OCI-LY3 (cell line): ENCODE results near the gene CIP2A.

Experiments
- H2AFZ ChIP-seq: fragments of 200-600, 300-600 bp; shearing (Covaris generic); 2 replicates; pipeline ENCODE4 v1.6.0; 2014; ENCODE audit warnings: antibody characterized with exemption, low read depth, low read length
- H3K27ac ChIP-seq: fragments of 200-600, 300-600 bp; sonication (generic); 2 replicates; pipeline ENCODE4 v1.5.1; 2014; ENCODE audit warnings: mild to moderate bottlenecking, low read length, moderate library complexity, mixed read lengths
- H3K27me3 ChIP-seq: fragments of 200-600, 300-600 bp; sonication (generic); 2 replicates; pipeline ENCODE4 v1.6.1; 2014; ENCODE audit warnings: low read depth, low read length, mixed read lengths
- H3K36me3 ChIP-seq: fragments of 200-600, 300-600 bp; sonication (generic); replicated peaks from 2 replicates; pipeline ENCODE3; 2014; ENCODE audit warnings: low read depth, low read length, mixed read lengths
- H3K4me1 ChIP-seq: fragments of 300-600, 200-600 bp; sonication (generic); 2 replicates; pipeline ENCODE4 v1.6.1; 2014; ENCODE audit warnings: low read length, mixed read lengths
- H3K4me2 ChIP-seq: fragments of 200-600, 300-600 bp; sonication (generic); 2 replicates; pipeline ENCODE4 v1.6.1; 2014; ENCODE audit warnings: low read length, mixed read lengths
- H3K4me3 ChIP-seq: fragments of 300-600, 200-600 bp; sonication (generic); 2 replicates; pipeline ENCODE4 v1.5.1; 2014; ENCODE audit warnings: antibody characterized with exemption, mild to moderate bottlenecking, low read length, moderate library complexity
- H3K79me2 ChIP-seq: fragments of 300-600, 200-600 bp; shearing (Covaris generic); 2 replicates; pipeline ENCODE4 v1.6.1; 2014; ENCODE audit warnings: mild to moderate bottlenecking, low read length, mixed read lengths
- H3K9ac ChIP-seq: fragments of 300-600, 200-600 bp; shearing (Covaris generic); 2 replicates; pipeline ENCODE4 v1.6.0; 2014; ENCODE audit warnings: mild to moderate bottlenecking, low read length, moderate library complexity
- H3K9me3 ChIP-seq: fragments of 200-600, 300-600 bp; shearing (Covaris generic); 2 replicates; pipeline ENCODE4 v1.6.1; 2014; ENCODE audit warnings: low read length, mixed read lengths; ENCODE audit not compliant: insufficient read depth
- H4K20me1 ChIP-seq: fragments of 200-600, 300-600 bp; sonication (generic); 2 replicates; pipeline ENCODE4 v1.6.1; 2016; ENCODE audit warnings: low read length, mixed read lengths; ENCODE audit not compliant: insufficient read depth
- EZH2phosphoT487 ChIP-seq: fragments of 200-600 bp; shearing (Covaris generic); IDR thresholded peaks from 2 replicates; pipeline ENCODE4 v1.6.1; 2018; ENCODE audit warnings: antibody characterized with exemption, mixed run types, low read depth
- TF ChIP-seq, protein P1 (sequence below): fragments of 200-600, 300-600 bp; sonication (generic); IDR thresholded peaks from 2 replicates; pipeline ENCODE4 v1.5.1; 2014; ENCODE audit warnings: antibody characterized with exemption, low read length, low read depth

CIP2A gene

DNA sequence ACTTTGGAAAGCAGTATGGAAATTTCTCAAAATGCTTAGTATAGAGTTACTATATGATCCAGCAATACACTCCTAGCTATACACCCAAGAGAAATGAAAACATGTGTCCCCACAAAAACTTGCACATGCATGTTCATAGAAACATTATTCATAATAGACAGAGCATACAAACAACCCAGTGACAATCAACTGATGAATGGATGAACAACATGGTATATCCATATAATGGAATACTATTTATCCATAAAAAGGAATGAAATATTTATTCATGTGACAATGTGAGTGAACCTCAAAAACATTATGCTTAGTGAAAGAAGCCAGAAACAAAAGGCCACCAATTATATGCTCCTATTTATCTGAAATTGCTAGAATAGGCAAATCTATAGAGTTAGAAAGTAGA is 85.5 kb downstream of the CIP2A start:
- no peaks in the 10 kb centered on the region for H4K20me1 ChIP-seq
- TF ChIP-seq, protein P1, sequence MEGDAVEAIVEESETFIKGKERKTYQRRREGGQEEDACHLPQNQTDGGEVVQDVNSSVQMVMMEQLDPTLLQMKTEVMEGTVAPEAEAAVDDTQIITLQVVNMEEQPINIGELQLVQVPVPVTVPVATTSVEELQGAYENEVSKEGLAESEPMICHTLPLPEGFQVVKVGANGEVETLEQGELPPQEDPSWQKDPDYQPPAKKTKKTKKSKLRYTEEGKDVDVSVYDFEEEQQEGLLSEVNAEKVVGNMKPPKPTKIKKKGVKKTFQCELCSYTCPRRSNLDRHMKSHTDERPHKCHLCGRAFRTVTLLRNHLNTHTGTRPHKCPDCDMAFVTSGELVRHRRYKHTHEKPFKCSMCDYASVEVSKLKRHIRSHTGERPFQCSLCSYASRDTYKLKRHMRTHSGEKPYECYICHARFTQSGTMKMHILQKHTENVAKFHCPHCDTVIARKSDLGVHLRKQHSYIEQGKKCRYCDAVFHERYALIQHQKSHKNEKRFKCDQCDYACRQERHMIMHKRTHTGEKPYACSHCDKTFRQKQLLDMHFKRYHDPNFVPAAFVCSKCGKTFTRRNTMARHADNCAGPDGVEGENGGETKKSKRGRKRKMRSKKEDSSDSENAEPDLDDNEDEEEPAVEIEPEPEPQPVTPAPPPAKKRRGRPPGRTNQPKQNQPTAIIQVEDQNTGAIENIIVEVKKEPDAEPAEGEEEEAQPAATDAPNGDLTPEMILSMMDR: no peak
- no peak for TF ChIP-seq EZH2phosphoT487
- no peaks in the 10 kb centered on the region for H3K79me2 ChIP-seq
- no peaks in the 10 kb centered on the region for H3K9me3 ChIP-seq
- no peaks in the 10 kb centered on the region for H3K4me1 ChIP-seq
- H3K9ac ChIP-seq: no peak overlapping the region
- H2AFZ ChIP-seq: no peak overlapping the region
- no peaks in the 10 kb centered on the region for H3K27me3 ChIP-seq
- no peak overlapping the region for H3K4me2 ChIP-seq
- H3K36me3 ChIP-seq: no peaks in the 10 kb centered on the region
- no peak overlapping the region for H3K4me3 ChIP-seq
- no peak overlapping the region for H3K27ac ChIP-seq

DNA sequence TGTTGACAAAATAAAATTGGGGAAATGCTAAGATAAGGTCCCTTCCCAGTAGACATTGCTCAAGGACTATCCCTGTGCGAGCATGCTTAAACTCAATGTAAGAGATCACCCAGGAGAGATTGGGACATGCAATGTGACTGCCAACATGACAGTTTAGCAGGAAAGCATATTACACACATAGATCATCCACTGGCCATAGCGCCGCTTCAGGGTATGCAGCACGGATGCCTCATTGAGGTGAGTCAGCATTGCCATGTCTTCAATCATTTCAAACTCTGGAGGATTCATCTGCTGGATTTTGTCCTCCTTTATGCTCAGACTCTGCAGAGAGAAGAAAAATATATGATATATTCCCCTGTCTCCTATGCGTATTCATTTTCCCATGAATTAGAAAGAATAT is 87.7 kb downstream of the CIP2A start:
- no peak overlapping the region for H3K9ac ChIP-seq
- no peaks in the 10 kb centered on the region for H3K9me3 ChIP-seq
- no peaks in the 10 kb centered on the region for H3K4me1 ChIP-seq
- H3K79me2 ChIP-seq: no peaks in the 10 kb centered on the region
- no peaks in the 10 kb centered on the region for H4K20me1 ChIP-seq
- H2AFZ ChIP-seq: no peak overlapping the region
- TF ChIP-seq, protein P1: no peak
- TF ChIP-seq EZH2phosphoT487: no peak
- H3K36me3 ChIP-seq: no peaks in the 10 kb centered on the region
- H3K27me3 ChIP-seq: no peaks in the 10 kb centered on the region
- H3K4me3 ChIP-seq: no peak overlapping the region
- H3K27ac ChIP-seq: no peak overlapping the region
- H3K4me2 ChIP-seq: no peak overlapping the region

DNA sequence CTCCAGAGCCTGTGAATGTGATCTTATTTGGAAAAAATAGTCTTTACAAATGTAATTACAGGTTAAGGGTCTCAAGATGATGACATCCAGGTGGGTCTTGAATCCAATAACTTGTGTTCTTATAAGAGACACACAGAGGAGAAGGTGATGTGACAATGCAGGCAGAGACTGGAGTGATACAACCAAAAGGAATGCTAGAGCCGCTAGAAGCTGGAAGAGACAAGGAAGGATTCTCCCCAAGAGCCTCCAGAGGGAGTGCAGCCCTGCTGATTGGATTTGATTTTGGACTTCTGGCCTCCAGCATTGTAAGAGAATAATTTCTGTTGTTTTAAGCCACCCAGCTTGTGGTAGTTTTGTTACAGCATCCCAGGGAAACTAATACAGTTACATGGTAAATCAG is 88.5 kb downstream of the CIP2A start:
- Histone ChIP-seq H3K4me2 (no peak overlapping the region), H3K79me2 (no peaks in the 10 kb centered on the region), H2AFZ (no peak overlapping the region), H3K4me1 (no peaks in the 10 kb centered on the region), H3K9me3 (no peaks in the 10 kb centered on the region), H3K27ac (no peak overlapping the region), H3K27me3 (no peaks in the 10 kb centered on the region), H3K9ac (no peak overlapping the region), H3K36me3 (no peaks in the 10 kb centered on the region), H4K20me1 (no peaks in the 10 kb centered on the region), H3K4me3 (no peak overlapping the region)
- TF ChIP-seq, protein P1: no peak
- no peak for TF ChIP-seq EZH2phosphoT487
